HG02571 (cell line): ENCODE data around the gene CREB5.
A peak's percentile ranks its signal among the peaks of the same experiment; 100 is the strongest.
"Not testable (repeated sequence)": the region's sequence is repeated elsewhere in the genome, so short reads cannot be mapped to it uniquely, and the experiment has no call there.

Source experiments
- ATAC-seq: cut with Tn5 transposase; IDR thresholded peaks from one replicate; pipeline ENCODE4 v1.9.1; 2021; ENCODE audit warnings: mild to moderate bottlenecking, moderate library complexity; ENCODE audit not compliant: unreplicated experiment

The CREB5 gene

GRCh38 chr7:28598586-28598985 lies 186.3 kb downstream of the CREB5 start:
- no peak for ATAC-seq

DNA sequence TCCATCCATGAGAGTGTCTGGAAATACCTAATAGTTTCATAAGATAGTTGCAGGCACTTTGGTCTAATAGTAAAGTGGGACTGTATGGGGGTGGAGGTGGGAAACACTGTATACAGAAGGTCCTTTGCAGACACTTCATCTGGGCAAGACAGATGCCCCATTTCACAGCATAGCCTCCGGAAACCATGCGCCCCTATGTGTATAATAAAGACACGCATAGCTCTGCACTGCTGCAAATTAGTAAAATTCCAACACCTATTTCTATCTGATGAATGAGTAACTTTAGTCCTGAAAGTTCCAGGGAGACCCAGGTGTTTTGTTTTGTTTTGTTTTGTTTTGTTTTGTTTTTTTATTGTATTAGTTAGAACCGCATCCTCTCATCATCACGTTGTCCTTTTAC lies 187.1 kb downstream of the CREB5 start:
- ATAC-seq, result no peak

DNA sequence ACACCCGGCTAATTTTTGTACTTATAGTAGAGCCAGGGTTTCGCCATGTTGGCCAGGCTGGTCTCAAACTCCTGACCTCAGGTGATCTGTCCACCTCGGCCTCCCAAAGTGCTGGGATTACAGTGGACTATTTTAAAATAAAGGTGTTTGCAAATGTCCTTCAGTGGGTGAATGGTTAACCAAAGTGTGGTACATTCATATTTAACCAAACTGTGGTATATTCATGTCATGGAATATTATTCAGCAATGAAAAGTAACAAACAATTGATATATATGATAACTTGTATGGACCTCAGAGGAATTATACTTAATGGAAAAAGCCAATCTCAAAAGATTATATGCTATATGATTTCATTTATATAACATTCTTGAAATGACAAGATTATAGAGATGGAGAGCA lies 190.0 kb downstream of the CREB5 start:
- no peak for ATAC-seq

DNA sequence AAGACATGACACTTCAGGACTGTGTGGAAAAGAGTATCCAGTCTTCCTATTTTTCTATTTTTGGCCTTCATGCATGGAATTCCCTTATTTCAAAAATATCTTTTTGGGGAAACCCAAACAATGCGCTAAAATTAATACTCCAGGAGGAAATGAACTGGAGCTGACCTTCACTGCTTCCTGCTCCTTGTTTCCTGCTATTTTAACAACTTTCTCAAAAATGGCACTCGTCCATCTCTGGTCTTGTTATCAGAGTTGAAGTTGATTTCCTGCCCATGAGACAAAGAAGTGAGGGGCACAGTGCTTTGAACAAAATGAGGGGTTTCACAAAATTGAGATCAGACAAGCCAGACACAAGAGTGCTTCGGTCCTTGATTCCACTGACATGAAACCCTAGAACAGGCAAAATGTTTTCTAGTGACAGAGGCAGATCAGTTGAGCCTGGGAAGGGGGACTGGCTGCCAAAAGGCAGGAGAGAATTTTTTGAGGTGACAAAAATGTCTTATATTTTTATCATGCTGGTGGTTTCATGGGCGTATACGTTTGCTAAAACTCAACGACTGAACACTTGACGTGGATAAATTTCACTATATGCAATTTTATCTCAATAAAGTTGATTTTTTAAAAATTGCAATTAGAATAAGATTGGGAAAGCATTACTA lies 193.2 kb downstream of the CREB5 start:
- ATAC-seq, result no peak

GRCh38 chr7:28606421-28606820 lies 194.1 kb downstream of the CREB5 start:
- no peak for ATAC-seq

DNA sequence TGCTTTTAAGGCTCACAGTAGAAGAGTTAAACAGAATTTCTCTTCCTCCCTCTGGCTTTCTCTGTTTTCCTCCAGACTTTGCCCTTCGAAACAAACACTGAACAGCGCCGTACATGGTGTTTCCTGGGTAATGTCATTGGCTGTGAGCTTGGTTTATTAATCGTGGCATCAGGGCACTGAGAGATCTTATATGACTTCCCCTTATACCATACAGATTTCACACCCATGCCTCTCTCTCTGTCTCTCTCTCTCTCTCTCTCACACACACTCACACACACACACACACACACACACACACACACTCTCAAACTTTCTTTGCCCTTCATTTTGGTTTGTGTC lies 195.5 kb downstream of the CREB5 start:
- no peak for ATAC-seq

GRCh38 chr7:28608237-28608656 lies 195.9 kb downstream of the CREB5 start:
- ATAC-seq, result no peak

DNA sequence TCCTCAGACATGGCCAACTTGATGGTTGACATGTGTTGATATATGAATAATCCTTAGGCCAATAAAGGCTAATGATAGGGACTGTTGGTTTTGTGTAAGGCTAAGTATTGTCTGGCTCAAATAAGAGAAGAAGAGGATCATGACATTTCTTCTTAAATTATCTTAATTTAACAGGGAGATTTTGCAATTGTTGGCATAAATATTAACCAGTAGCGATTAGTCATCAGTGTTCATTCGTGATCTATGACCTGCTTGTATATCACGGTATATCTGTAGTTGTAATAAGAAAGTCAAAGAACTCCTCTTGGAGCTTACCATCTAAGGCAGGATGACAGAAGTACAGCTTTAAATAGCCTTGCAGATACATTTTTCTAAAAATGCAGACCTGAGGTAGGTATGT lies 196.4 kb downstream of the CREB5 start:
- no peak for ATAC-seq

DNA sequence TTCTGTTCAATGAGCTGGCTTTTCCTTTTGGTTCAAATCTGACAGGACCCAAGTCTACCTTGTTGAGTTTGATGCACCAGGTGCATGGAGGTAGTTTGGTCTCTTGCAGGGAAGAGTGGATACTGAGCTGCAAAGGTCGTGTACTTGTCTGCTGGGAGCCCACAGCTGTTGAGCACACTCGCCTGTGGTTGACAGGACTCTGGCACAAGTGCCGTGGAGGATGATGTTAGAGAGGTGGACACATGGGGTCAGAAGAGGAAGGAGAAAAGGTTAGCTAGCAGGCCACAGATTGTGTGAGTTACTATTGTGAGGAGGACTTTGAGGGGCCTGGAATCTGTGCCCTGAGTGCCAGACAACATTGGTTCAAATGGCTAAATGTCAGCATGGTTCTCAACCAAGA lies 197.3 kb downstream of the CREB5 start:
- ATAC-seq, result no peak

DNA sequence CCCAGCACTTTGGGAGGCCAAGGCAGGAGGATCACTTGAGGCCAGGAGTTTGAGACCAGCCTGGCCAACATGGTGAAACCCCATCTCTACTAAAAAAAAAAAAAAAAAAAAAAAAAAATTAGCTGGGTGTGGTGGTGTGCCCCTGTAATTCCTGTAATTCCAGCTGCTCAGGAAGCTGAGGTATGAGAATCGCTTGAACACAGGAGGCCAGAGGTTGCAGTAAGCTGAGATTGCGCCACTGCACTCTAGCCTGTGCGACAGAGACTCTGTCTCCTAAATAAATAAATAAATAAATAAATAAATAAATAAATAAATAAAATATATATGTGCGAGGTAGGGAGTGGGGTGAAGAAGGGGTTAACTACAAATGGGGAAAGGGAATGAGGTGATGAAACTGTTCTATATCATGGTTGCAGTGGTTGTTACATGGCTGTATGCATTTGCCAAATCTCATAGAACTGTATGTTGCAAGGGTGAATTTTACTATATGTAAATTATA lies 199.1 kb downstream of the CREB5 start:
- not testable (repeated sequence) for ATAC-seq

GRCh38 chr7:28613262-28613661 lies 200.9 kb downstream of the CREB5 start:
- no peak for ATAC-seq

DNA sequence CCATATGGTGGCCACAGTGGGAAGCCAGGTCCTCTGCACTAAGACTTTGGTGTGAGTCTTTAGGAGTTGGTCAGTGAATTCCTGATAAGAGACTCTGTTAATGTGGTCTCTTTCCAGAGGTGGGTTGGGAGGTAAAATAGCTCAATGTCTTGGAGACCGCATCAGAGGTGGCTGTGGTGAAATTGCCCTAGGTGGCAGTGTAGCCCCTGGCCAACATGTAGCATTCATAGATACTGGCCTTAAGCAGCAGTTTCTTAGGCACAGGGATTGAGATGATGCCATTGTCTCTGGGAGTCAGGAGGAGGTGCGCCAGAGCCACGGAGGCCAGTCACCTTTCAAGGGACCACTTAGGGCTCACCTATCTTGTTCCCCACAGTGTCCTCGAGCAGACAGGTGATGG lies 202.8 kb downstream of the CREB5 start:
- ATAC-seq, result no peak

DNA sequence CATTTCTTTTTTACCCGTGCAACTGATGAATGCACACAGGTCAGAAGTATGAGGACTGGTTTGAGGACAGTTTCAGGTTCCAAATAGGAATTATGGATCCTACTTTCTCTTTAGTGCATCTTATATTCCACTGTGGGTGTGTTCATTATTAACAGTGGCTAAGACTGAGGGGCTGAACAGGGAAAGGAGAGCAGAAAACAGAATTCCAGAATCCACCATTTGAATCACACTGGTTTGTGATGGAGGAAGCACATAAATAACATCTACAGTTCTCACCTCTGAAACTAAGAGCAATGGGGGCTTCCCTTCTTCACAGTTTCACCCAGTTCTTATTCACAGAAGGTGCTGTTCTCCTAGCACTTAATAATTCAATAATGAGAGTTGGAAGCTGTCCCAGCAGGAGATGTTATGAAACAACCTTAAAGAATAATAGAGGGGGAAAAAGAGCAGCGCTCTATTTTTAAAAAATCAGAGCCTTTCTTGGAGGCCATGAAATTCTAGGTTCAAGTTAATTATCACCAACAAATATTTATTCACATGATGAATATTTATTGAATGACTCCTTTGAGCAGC lies 205.1 kb downstream of the CREB5 start:
- no peak for ATAC-seq

DNA sequence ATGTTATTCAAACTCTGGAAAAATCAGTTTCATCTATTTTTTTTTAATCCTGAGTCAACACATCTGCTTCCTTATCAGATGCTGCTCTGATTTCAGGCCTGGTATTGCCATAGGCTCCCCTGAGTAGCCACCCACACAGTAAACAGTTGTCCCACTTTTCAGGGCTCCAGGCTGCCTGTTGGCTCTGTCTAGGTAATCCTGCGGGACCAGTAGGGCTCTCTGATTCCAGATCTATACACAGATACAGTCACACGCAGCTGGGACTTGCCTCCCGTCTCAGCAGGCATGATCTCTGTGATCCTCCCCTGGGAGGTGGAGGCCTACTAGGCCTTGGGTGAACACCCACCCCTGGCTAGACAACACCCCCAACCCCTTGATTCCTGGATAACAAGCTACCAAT lies 206.1 kb downstream of the CREB5 start:
- no peak for ATAC-seq

GRCh38 chr7:28619256-28619655 lies 206.9 kb downstream of the CREB5 start:
- no peak for ATAC-seq

DNA sequence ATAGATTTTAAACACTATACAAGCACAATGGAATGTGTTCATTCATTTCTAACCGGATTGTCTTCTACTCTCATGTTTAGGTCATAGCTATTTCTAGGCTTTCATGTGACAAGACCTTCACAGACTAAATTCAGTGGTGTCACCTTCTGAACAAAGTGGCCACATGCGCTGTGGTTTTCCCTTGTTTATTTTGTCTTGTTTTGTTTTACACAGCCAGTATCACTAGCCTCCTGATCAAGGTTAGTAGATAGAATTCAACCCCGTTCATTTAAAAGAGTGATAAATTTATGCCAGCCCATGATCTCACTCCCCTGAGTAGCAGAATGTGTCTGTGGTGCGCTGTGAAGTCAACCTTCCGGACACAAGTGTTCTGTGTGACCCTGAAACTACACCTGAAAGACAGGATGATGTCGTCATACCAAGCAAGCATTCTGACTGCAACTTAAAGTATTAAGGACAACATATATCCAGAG lies 209.1 kb downstream of the CREB5 start:
- peak; percentile 59 for ATAC-seq

DNA sequence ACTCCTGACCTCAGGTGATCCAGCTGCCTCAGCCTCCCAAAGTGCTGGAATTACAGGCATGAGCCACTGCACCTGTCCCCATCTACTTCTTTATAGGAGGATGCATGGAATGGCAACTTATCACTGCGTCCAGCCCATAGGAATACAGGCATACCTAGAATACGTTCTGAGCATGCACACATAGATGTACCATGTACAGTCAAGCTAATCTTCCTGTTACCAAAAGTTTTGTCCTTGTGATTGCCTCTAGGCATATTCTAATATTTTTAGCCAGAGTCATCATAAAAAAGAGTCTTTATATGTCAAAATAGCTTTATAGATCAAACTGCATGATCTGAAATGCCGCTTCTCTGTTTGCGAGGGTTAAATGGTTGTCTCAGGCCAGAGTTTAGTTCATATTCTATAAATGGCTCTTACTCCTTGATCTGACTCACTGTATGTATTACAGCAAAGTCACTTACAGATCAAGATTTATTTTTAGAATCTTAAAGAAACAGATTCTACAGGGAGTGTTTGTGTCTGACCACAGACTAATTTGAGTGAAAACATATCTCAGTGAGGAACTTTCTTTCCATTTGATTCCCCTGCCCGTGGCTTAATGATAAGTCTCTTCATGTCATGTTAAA lies 210.9 kb downstream of the CREB5 start:
- no peak for ATAC-seq

- ATAC-seq, result no peak
Observed at GRCh38 chr7:28623863-28624262, 211.5 kb downstream of the CREB5 start.

- no peak for ATAC-seq
Observed at GRCh38 chr7:28625432-28625831, 213.1 kb downstream of the CREB5 start.

DNA sequence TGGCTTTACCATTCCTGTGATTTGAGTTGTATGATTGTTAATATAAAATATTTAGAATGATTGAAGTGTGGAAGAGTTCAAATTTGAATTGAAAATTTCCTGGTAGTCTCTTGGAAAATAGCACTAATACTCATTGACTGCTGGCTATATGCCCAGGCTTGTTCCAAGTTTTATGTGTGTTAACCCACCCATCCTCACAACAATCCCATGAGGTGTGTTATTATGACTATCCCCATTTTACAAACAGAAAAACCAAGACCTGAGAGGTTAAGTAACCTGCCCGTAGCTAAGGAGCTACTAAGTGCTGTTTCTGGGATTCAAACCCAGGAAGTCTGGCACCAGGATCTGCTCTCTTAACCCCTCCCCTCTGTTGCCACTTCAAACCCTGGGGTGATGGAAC lies 213.9 kb downstream of the CREB5 start:
- no peak for ATAC-seq

DNA sequence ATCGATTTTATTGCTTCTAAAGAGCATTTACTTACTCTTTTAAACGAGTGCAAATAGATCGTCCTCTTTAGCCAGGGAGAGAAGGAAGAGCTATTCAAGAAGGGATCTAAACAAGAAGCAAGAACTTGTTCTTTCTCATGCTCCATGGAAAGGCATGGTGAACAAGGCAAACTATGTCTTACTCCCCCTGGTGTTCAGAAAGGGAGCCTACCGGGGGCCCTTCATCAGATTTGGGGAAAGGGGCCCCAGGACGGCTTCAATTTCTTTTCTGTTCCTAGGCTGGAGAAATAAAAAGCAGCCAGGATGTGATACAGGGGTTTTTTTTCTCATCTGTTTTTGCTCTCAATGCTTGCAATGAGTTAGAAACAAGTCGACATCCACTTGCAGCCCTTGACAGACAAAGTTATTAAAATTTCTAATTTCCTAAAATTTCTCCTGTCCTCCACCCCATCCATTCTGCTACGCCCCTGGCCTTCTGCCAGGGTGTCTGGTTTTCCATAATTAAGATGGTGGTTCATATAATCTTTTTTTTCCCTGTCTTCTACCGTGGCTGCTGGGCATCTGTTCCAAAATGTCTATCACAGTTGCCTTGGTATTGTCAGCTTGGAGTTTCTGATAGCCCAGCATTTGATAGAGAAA lies 214.4 kb downstream of the CREB5 start:
- ATAC-seq, result no peak

- ATAC-seq, result no peak
Observed at GRCh38 chr7:28627263-28627653, 214.9 kb downstream of the CREB5 start.
